Uterus (tissue), 4 donors: Measurements from ENCODE around the gene ZBTB20. TPM values are rescaled to one million over a fixed set of nuclear protein-coding genes. Genes with fewer than 3 reads are reported as not detected.

ENCODE experiments used
- DNase-seq, 2 donors: peaks; one replicate each; pipeline ENCODE4 v3.0.0-alpha.2; 2019 to 2020
- H3K27ac ChIP-seq, 2 donors: fragments of 200-600 bp; sonication (generic); 1 replicate in 1 of 2; 2 replicates in 1 of 2; pipeline ENCODE4 v1.5.1; 2016 to 2018
- H3K27me3 ChIP-seq, 2 donors: fragments of 200-600 bp; sonication (generic); one replicate each; pipeline ENCODE4 v1.5.1; 2018 to 2019; ENCODE audit warnings: control low read depth in 1 of 2
- H3K36me3 ChIP-seq, 2 donors: fragments of 200-600 bp; sonication (generic); one replicate each; pipeline ENCODE4 v1.5.1; 2019; ENCODE audit warnings: control low read depth in 1 of 2
- H3K4me1 ChIP-seq, 2 donors: fragments of 200-600 bp; sonication (generic); one replicate each; pipeline ENCODE4 v1.5.1; 2018 to 2019; ENCODE audit warnings: control low read depth in 1 of 2
- H3K4me3 ChIP-seq, 2 donors: fragments of 200-600 bp; sonication (generic); 1 replicate in 1 of 2; 2 replicates in 1 of 2; pipeline ENCODE4 v1.5.1; 2018 to 2019; ENCODE audit warnings: mild to moderate bottlenecking in 1 of 2
- H3K9me3 ChIP-seq, 2 donors: fragments of 200-600 bp; sonication (generic); one replicate each; pipeline ENCODE4 v1.5.1; 2019; ENCODE audit warnings: control low read depth in 1 of 2
- POLR2A ChIP-seq, 2 donors: fragments of 450-650 bp; IDR thresholded peaks; one replicate each; pipeline ENCODE4 v1.6.1; 2016; ENCODE audit warnings: antibody characterized with exemption in 2 of 2, mild to moderate bottlenecking in 1 of 2, moderate library complexity in 1 of 2
- intact Hi-C: fragments of 100-400 bp; cut with DNase I; formaldehyde crosslinking; loops from one replicate; pipeline ENCODE4 v1.15.1; 2023; ENCODE audit warnings: low total_unique reads
- total RNA-seq, 4 donors: library from RNA; depleted of rRNA in 3 of 4; stranded (reverse); fragments of >200 nt in 3 of 4; gene quantifications; one replicate each; pipeline versions ENCODE4 v1.1.0 to v1.2.4, GENCODE V29; 2014 to 2023
- TF ChIP-seq, protein P1 (sequence below), 4 experiments: fragments of 200-600 bp in 2 of 4; fragments of 450-650 bp in 2 of 4; sonication (generic) in 2 of 4; IDR thresholded peaks; one replicate each; pipeline ENCODE4 v1.5.1; 2016 to 2019; ENCODE audit warnings: antibody characterized with exemption in 4 of 4, mild to moderate bottlenecking in 2 of 4, moderate library complexity in 1 of 4
- donor health status: DM: yes; HTN: yes; CAD: no.

Gene ZBTB20
- total RNA-seq, 4 donors from 2014 or later, result 35.6 to 157 (median 85.1) TPM

DNA sequence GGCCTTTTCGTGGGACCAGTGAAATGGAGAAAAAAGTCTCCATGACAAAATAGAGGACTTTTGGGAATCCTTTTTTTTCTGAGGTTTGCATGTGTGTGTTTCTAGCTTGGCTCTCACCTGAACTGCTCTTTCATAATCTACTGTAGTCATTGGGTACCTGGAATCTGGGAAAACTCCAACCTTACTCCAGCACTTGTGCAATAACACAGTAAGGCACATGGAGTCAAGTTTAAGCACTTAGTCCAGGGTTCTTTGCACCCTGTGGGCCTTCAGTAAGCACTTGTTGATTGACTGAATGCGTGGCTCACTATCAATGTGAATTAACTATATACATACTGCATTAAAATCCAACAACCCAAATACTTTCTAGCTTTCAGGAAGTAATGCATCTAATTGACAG, 299.5 kb downstream of the ZBTB20 start:
- Histone ChIP-seq H3K9me3 (no peaks in the 10 kb centered on the region), H3K36me3 (no peaks in the 10 kb centered on the region), H3K4me3 (no peak overlapping the region), H3K4me1 (no peaks in the 10 kb centered on the region), H3K27ac (no peak overlapping the region), H3K27me3 (no peaks in the 10 kb centered on the region)
- TF ChIP-seq POLR2A (IDR thresholded peaks at IDR 0.05), result no peak
- TF ChIP-seq, protein P1, sequence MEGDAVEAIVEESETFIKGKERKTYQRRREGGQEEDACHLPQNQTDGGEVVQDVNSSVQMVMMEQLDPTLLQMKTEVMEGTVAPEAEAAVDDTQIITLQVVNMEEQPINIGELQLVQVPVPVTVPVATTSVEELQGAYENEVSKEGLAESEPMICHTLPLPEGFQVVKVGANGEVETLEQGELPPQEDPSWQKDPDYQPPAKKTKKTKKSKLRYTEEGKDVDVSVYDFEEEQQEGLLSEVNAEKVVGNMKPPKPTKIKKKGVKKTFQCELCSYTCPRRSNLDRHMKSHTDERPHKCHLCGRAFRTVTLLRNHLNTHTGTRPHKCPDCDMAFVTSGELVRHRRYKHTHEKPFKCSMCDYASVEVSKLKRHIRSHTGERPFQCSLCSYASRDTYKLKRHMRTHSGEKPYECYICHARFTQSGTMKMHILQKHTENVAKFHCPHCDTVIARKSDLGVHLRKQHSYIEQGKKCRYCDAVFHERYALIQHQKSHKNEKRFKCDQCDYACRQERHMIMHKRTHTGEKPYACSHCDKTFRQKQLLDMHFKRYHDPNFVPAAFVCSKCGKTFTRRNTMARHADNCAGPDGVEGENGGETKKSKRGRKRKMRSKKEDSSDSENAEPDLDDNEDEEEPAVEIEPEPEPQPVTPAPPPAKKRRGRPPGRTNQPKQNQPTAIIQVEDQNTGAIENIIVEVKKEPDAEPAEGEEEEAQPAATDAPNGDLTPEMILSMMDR (IDR thresholded peaks at IDR 0.05), result no peak
- intact Hi-C loops, result no loop called here
- DNase-seq, result no peak

GRCh38 chr3:114846779-114847178, 300.3 kb downstream of the ZBTB20 start:
- H3K27ac ChIP-seq, result peak overlapping the region in 1 of 2 donors; percentile 1
- H3K4me1 ChIP-seq, result no peaks in the 10 kb centered on the region
- no peaks in the 10 kb centered on the region for H3K27me3 ChIP-seq
- intact Hi-C loops, result no loop called here
- no peaks in the 10 kb centered on the region for H3K9me3 ChIP-seq
- TF ChIP-seq, protein P1 (IDR thresholded peaks at IDR 0.05), result no peak
- TF ChIP-seq POLR2A (IDR thresholded peaks at IDR 0.05), result no peak
- H3K36me3 ChIP-seq, result no peaks in the 10 kb centered on the region
- H3K4me3 ChIP-seq, result no peak overlapping the region
- DNase-seq, result no peak

- no peak for TF ChIP-seq POLR2A (IDR thresholded peaks at IDR 0.05)
- TF ChIP-seq, protein P1 (IDR thresholded peaks at IDR 0.05), result no peak
- Histone ChIP-seq H3K4me3 (no peak overlapping the region), H3K9me3 (no peaks in the 10 kb centered on the region), H3K36me3 (no peaks in the 10 kb centered on the region), H3K27me3 (no peaks in the 10 kb centered on the region), H3K27ac (peak overlapping the region in 1 of 2 donors; percentile 1), H3K4me1 (no peaks in the 10 kb centered on the region)
- no peak for DNase-seq
- intact Hi-C loops, result no loop called here
Observed at GRCh38 chr3:114846252-114846651, 300.8 kb downstream of the ZBTB20 start.

- no peak for TF ChIP-seq POLR2A (IDR thresholded peaks at IDR 0.05)
- TF ChIP-seq, protein P1 (IDR thresholded peaks at IDR 0.05), result no peak
- no peak for DNase-seq
- Histone ChIP-seq H3K27ac (no peak overlapping the region), H3K4me1 (peaks cover 0 to 4% of the 10 kb centered on the region in 2 donors), H3K27me3 (no peaks in the 10 kb centered on the region), H3K36me3 (no peaks in the 10 kb centered on the region), H3K9me3 (no peaks in the 10 kb centered on the region), H3K4me3 (no peak overlapping the region)
- intact Hi-C loops, result no loop called here
Observed at GRCh38 chr3:114841515-114841914, 305.6 kb downstream of the ZBTB20 start.

GRCh38 chr3:114839476-114839875, 307.6 kb downstream of the ZBTB20 start:
- peak overlapping the region in 1 of 2 donors; percentile 56 for H3K27ac ChIP-seq
- no peaks in the 10 kb centered on the region for H3K9me3 ChIP-seq
- intact Hi-C loops, result no loop called here
- H3K4me3 ChIP-seq, result no peak overlapping the region
- H3K27me3 ChIP-seq, result no peaks in the 10 kb centered on the region
- H3K4me1 ChIP-seq, result peaks cover 0 to 4% of the 10 kb centered on the region in 2 donors
- no peaks in the 10 kb centered on the region for H3K36me3 ChIP-seq
- no peak for DNase-seq
- TF ChIP-seq POLR2A (IDR thresholded peaks at IDR 0.05), result no peak
- TF ChIP-seq, protein P1 (IDR thresholded peaks at IDR 0.05), result no peak
